ENCODE measurements around the gene GALT. TPM values are rescaled to one million over a fixed set of nuclear protein-coding genes. Genes with fewer than 3 reads are reported as not detected.

GALT gene
- total RNA-seq, 2 experiments from 2014 or later, result 62.5 to 90.9 TPM

- Histone ChIP-seq H3K9me3 (ENCODE audit: low read length) (no peaks in the 10 kb centered on the region), H3K79me2 (ENCODE audit: insufficient read depth, low read depth, low read length) (no peaks in the 10 kb centered on the region), H3K4me3 (ENCODE audit: low read depth, low read length, poor library complexity, severe bottlenecking) (peak overlapping the region; percentile 96), H2AFZ (ENCODE audit: low read length) (peak overlapping the region; percentile 78), H3K27ac (ENCODE audit: low read depth, low read length, poor library complexity, severe bottlenecking) (peak overlapping the region; percentile 82), H4K20me1 (ENCODE audit: insufficient read depth, low read length) (no peaks in the 10 kb centered on the region), H3K9me2 (ENCODE audit: insufficient read depth, low read length) (no peaks in the 10 kb centered on the region), H3K36me3 (ENCODE audit: insufficient read depth, low read length) (peaks cover 5% of the 10 kb centered on the region; the same call in 1 of the 2 replicates), H3K4me1 (ENCODE audit: insufficient read depth, low read length, poor library complexity, severe bottlenecking) (peaks cover 13% of the 10 kb centered on the region), H3K4me2 (ENCODE audit: low read length) (peak overlapping the region; percentile 100)
- BruUV-seq (replicated peaks), result TSS peak; percentile 62
- peak; percentile 95 for DNase-seq (ENCODE audit: low spot score)
- ChIA-PET CTCF (ENCODE audit: unreplicated experiment) (interaction anchor here (0.5 to 1.2 kb wide), 6 partner anchors 19 to 1091 kb away, joined by 3 to 8 read pairs (median 4); partner anchors contain the start of gene GALT), POLR2A (interaction anchor here (0.6 to 2.1 kb wide), 5 partner anchors 19 to 433 kb away, joined by 3 to 9 read pairs (median 5); partner anchors contain the start of genes GALT and SIGMAR1)
- intact Hi-C loops (cut with micrococcal nuclease; ENCODE audit: unreplicated experiment), result loop anchor here (1.0 kb wide), 1 partner anchor 19 kb away; the partner anchor contains the start of gene GALT
- TF ChIP-seq EZH2phosphoT487 (IDR thresholded peaks at IDR 0.05; ENCODE audit: borderline replicate concordance, low read depth, low read length) (no peak), CTCF (conservative IDR thresholded peaks at IDR 0.05; ENCODE audit: low read length) (no peak)
Measured at GRCh38 chr9:34665381-34666250, 19.1 kb downstream of the GALT start.

- no peak overlapping the region for H3K4me2 ChIP-seq (ENCODE audit: low read length)
- intact Hi-C loops (cut with micrococcal nuclease; ENCODE audit: unreplicated experiment), result no loop called here
- no peaks in the 10 kb centered on the region for H4K20me1 ChIP-seq (ENCODE audit: insufficient read depth, low read length)
- H3K27ac ChIP-seq (ENCODE audit: low read depth, low read length, poor library complexity, severe bottlenecking), result no peak overlapping the region
- no TSS peak for BruUV-seq (replicated peaks)
- H3K4me3 ChIP-seq (ENCODE audit: low read depth, low read length, poor library complexity, severe bottlenecking), result no peak overlapping the region
- no peak overlapping the region for H2AFZ ChIP-seq (ENCODE audit: low read length)
- H3K79me2 ChIP-seq (ENCODE audit: insufficient read depth, low read depth, low read length), result no peaks in the 10 kb centered on the region
- POLR2A ChIA-PET, result no interaction called here
- TF ChIP-seq CTCF (conservative IDR thresholded peaks at IDR 0.05; ENCODE audit: low read length) (no peak), EZH2phosphoT487 (IDR thresholded peaks at IDR 0.05; ENCODE audit: borderline replicate concordance, low read depth, low read length) (no peak)
- H3K4me1 ChIP-seq (ENCODE audit: insufficient read depth, low read length, poor library complexity, severe bottlenecking), result peaks cover 7% of the 10 kb centered on the region
- no peaks in the 10 kb centered on the region for H3K9me3 ChIP-seq (ENCODE audit: low read length)
- CTCF ChIA-PET (ENCODE audit: unreplicated experiment), result no interaction called here
- no peaks in the 10 kb centered on the region for H3K9me2 ChIP-seq (ENCODE audit: insufficient read depth, low read length)
- DNase-seq (ENCODE audit: low spot score), result no peak
- peaks cover 5% of the 10 kb centered on the region; the same call in 1 of the 2 replicates for H3K36me3 ChIP-seq (ENCODE audit: insufficient read depth, low read length)
Measured at GRCh38 chr9:34669809-34670562, 23.5 kb downstream of the GALT start.
